ENCODE data around the gene RRP36.

RRP36 gene

DNA sequence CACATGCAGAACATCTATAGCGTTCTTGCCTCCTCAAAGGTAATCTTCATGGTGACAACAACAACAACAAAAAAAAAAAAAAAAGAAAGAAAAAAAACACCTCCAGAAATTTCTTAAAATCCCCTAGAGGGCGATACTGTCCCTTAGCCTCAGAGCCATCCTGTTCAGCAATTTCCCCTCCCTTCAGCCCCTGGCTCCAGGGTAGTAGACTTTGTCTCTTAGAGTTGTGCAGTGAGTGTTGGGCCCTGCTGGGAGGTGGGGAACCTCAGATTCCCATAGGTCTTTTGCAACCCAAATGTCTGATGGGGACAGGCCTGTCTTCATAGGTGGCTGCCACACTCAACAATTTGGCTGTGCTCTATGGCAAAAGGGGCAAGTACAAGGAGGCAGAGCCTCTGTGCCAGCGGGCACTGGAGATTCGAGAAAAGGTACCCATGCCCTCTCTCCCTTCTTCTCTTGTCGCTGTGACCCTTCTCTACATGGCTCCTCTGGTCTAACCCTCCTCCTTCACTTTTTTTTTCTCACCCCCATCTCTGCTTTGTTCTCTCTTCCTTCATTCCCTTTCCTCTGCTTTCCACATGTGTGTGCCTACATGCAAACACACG, 48.7 kb downstream of the RRP36 start:
- Mint-ChIP-seq H3K4me1 (ENCODE audit: low read depth in 2 of 2) (no peaks in the 10 kb centered on the region), H3K27ac (peak overlapping the region in 1 of 2 donors; percentile 62), H3K36me3 (ENCODE audit: insufficient read depth) (peaks cover 22% of the 10 kb centered on the region), H3K4me3 (no peak overlapping the region), H3K9me3 (no peaks in the 10 kb centered on the region), H3K27me3 (no peaks in the 10 kb centered on the region)
- DNase-seq (no peak), ATAC-seq (replicated peaks) (peak; percentile 53)

DNA sequence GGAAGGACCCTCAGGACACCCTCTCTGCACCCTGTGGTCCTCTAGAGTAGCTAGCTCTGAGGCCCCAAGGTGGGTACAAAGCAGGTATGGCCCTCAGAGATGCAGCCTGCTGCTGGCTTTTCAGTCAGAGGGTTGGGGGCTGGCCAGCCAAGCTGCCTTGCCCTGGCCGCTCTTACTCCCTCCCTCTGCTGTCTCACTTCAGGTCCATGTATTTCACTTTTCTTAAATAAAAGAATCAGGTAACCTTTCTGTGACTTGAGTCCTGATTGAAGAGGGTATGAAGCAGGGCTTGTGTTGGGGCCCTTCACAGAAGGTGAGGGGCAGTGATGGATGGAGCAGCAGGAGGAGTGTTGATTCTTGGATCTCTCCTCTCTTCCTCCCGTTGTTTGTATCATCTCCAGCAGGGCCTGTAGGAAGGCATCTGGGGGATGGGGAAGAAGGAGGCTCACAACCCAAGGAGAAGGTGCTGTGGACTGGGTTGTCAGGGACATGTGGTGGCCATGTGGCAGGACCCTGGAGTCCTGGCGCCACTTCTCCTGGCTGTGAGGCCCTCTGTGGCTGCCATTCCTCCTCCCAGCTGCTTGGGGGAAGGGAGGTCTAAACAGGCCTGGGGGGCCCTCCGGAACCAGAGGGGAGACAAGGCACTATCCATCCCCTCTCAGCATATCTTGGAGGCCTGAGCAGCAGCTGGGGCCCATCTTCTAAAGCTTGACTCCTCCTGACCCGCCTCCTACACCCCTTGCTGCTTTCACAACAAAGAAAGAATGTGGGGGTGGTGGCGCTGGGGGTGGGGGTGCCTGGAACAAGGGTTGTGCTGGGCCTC, 53.6 kb downstream of the RRP36 start:
- Mint-ChIP-seq H3K9me3 (no peaks in the 10 kb centered on the region), H3K27me3 (peaks cover 17 to 34% of the 10 kb centered on the region in 2 donors)
- no peak for ATAC-seq (replicated peaks)

DNA sequence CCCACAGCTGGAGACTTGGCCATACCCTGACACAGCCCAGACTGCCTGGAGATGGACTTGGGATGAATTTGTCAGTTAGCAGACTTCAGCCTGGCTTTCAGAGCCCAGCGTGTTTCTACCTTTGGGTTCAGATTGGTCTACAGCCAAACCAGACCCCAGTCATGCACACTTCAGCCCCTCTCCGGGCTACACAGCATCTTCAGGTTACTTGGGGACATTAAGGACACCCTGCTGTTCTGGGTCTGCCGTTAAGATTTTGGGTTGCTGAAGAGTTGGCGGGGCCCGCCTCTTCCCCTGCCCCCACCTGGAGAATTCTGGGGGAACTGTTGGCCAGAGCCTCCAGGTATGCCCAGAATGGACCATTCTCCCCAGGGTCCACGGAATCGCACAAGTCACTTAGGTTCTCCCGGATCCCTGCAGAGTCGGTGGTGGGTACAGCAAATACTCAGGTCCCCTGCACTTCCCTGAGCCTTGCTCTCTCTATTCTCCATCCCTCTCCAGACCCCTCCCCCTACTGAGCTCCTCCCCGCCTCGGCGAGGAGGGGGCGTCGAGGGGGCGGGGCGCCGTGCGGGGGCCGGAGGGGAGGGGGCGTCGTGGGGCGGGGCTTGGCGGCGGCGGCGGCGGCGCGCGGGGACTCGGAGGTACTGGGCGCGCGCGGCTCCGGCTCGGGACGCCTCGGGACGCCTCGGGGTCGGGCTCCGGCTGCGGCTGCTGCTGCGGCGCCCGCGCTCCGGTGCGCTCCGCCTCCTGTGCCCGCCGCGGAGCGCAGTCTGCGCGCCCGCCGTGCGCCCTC, 54.4 kb downstream of the RRP36 start, which contains the start of gene PTK7:
Gene PTK7 (plus strand): TSS at position 645 of the 794 bp plus-strand sequence. CDS start 175 bp downstream, outside the sequence.
- Mint-ChIP-seq H3K36me3 (ENCODE audit: insufficient read depth) (peaks cover 13% of the 10 kb centered on the region), H3K4me3 (peak within 1 kb of the TSS; percentile 37 to 57), H3K9me3 (no peaks in the 10 kb centered on the region), H3K27ac (no peak within 1 kb of the TSS), H3K27me3 (peaks cover 18 to 34% of the 10 kb centered on the region in 2 donors), H3K4me1 (ENCODE audit: low read depth in 2 of 2) (no peaks in the 10 kb centered on the region)
- DNase-seq (no peak), ATAC-seq (replicated peaks) (peak; percentile 51)

More for the DNA sequence above, 53.6 kb downstream of the RRP36 start:
- peak overlapping the region in 1 of 2 donors; percentile 35 for H3K4me3 Mint-ChIP-seq
- peaks cover 13% of the 10 kb centered on the region for H3K36me3 Mint-ChIP-seq (ENCODE audit: insufficient read depth)
- DNase-seq = no peak
- H3K4me1 Mint-ChIP-seq (ENCODE audit: low read depth in 2 of 2) = no peaks in the 10 kb centered on the region
- H3K27ac Mint-ChIP-seq = no peak overlapping the region

DNA sequence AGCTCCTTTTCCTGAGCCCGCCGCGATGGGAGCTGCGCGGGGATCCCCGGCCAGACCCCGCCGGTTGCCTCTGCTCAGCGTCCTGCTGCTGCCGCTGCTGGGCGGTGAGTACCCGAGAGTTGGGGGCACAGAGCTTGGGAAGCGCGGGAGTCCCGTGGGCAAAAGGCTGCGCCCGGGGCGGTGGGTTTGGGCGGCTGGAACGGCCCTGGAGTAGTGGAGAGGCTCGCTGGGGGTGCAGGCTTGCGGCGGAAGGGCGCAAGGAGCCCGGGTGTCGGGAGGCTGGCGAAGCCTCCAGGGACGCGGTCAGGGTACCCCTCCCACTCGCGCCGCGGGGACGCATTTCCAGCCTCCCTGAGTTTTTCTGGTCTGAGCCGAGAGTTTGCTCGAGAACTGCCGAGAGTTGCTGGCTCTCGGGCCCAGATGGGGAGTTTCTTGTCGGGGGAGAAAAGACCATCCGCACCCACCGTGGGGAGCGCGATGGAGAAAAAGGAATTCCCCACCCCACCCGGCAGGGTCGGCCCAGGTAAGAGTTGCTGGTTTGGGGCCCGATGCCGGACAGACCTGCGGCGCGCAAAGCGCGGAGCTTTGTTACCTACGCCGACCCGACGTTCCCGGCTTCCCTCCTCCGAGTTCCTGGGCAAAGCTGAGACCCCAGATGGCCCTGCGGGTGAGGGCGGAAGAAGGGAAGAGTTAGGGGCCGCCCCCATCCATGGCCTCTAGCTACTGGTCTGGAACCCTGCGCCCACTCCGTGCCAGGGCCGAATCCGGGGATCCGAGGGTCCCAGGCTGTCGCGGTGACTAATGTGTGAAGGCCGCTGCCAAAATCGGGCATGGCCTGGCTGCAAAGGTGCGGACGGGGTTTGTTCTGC, 55.3 kb downstream of the RRP36 start:
- Mint-ChIP-seq H3K9me3 (no peaks in the 10 kb centered on the region), H3K4me1 (ENCODE audit: low read depth in 2 of 2) (no peaks in the 10 kb centered on the region), H3K4me3 (peak overlapping the region; percentile 37 to 55), H3K36me3 (ENCODE audit: insufficient read depth) (peaks cover 13% of the 10 kb centered on the region), H3K27ac (no peak overlapping the region), H3K27me3 (peaks cover 22 to 34% of the 10 kb centered on the region in 2 donors)
- no peak for ATAC-seq (replicated peaks)
- no peak for DNase-seq

DNA sequence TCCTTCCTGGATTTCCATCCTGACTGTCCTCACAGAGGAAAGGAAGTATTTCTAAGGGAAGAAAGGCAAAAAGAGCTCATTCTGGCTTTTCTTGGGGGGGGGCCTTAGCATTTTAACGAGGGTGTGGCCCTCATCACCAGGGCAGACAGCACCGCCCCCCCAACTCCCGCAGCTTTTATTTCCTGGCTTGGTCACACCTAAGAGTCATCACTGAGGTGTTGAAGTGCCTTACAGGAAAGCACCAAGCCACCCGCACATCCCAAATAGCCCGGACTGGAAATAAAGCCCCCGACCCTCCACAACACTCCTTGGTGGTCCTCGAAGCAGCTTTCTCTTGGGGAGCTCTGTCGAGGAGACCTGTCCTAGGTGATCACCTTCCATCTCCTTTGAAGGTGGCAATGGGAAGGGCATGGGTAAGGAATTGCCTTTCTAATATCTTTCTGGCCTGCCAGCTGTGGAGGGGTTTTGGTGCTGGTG, 55.9 kb downstream of the RRP36 start:
- no peaks in the 10 kb centered on the region for H3K4me1 Mint-ChIP-seq (ENCODE audit: low read depth in 2 of 2)
- DNase-seq (no peak), ATAC-seq (replicated peaks) (no peak)
- H3K27me3 Mint-ChIP-seq = peaks cover 22 to 34% of the 10 kb centered on the region in 2 donors
- H3K27ac Mint-ChIP-seq = no peak overlapping the region
- H3K4me3 Mint-ChIP-seq = peak overlapping the region; percentile 0 to 55
- H3K9me3 Mint-ChIP-seq = no peaks in the 10 kb centered on the region
- peaks cover 11% of the 10 kb centered on the region for H3K36me3 Mint-ChIP-seq (ENCODE audit: insufficient read depth)

DNA sequence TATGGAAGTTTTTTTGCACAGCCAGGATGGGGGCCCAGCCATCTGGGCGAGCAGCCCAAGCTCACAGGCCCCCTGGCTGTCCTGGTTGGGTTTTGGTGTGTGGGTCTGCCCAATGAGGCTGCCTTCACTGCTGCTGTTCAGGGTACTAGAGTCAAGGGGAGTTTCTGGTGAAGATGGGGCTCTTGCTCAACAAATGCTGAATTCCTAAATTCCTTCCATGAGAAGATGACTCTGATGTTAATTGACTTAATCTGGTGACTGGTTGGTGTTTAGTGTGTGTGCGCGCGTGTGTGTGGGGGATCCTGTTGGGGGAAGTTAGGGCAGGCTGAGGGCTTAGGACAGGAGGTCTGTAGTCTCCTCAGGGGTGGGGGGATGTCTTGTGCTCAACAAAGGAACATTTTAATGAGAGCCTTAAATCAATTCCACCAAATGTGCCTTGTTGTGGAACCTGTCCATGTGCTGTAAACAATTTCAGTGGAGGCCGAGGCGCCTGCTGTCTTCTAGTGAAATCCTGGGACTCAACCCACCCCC, 56.6 kb downstream of the RRP36 start:
- Mint-ChIP-seq H3K9me3 (no peaks in the 10 kb centered on the region), H3K36me3 (ENCODE audit: insufficient read depth) (peaks cover 10% of the 10 kb centered on the region), H3K4me3 (no peak overlapping the region), H3K4me1 (ENCODE audit: low read depth in 2 of 2) (no peaks in the 10 kb centered on the region), H3K27me3 (peaks cover 22 to 35% of the 10 kb centered on the region in 2 donors), H3K27ac (no peak overlapping the region)
- ATAC-seq (replicated peaks) (no peak), DNase-seq (no peak)

DNA sequence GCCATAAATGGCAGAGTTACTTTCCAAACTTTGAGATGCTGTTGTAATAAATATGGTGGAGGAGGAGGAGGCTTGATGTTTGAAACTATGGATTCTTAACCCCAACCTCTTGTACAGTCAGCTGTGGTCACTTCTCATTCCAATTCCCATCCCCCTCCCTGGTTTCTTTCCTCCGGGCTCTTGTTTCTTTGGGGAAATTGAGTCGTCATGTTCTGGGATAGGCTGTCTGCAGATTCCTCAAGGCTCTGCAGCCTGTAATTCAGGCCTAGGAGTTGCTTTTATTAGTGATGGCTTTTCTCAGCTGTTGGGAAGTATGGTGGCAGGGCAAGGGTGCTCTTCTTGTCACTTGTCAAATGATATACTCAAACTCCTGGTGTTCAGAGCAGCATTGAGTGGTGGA, 57.3 kb downstream of the RRP36 start:
- DNase-seq (no peak), ATAC-seq (replicated peaks) (no peak)
- Mint-ChIP-seq H3K9me3 (no peaks in the 10 kb centered on the region), H3K27ac (no peak overlapping the region), H3K4me1 (ENCODE audit: low read depth in 2 of 2) (no peaks in the 10 kb centered on the region), H3K4me3 (no peak overlapping the region), H3K27me3 (peaks cover 22 to 42% of the 10 kb centered on the region in 2 donors), H3K36me3 (ENCODE audit: insufficient read depth) (peaks cover 3% of the 10 kb centered on the region)
